A549 (cell line): ENCODE data around the gene KIF1A. TPM values are rescaled to one million over a fixed set of nuclear protein-coding genes. Genes with fewer than 3 reads are reported as not detected.

Source experiments
- ATAC-seq, 2 experiments: fragments of 200-7000 bp in 1 of 2; fragments of >200 bp in 1 of 2; cut with Nextera tagmentation in 1 of 2; cut with Tn5 transposase in 1 of 2; 3 replicates each; pipeline versions ENCODE4 v1.8.0 to v1.9.1; 2018 to 2020; ENCODE audit warnings: mild to moderate bottlenecking in 1 of 2, moderate library complexity in 1 of 2
- CTCF ChIA-PET: fragments of 300-600 bp; sonication (Branson Sonifier 250); formaldehyde crosslinking; extraction: SDS; loops from one replicate; lab custom pipeline; 2021; ENCODE audit warnings: antibody characterized with exemption, inconsistent platforms; lab: Yijun Ruan, JAX
- POLR2A ChIA-PET: fragments of 350-600 bp; formaldehyde crosslinking; extraction: SDS; loops from one replicate; lab custom pipeline; 2021; ENCODE audit warnings: antibody characterized with exemption, inconsistent platforms; lab: Yijun Ruan, JAX
- DNase-seq, 2 experiments: peaks; one replicate each; pipeline versions ENCODE4 v3.0.0 to v3.0.0-alpha.2; 2011 to 2016; ENCODE audit warnings: low read depth in 1 of 2, low spot score in 1 of 2
- FAIRE-seq: peaks from 2 replicates; lab custom pipeline; 2011; peaks lifted over from hg19 to GRCh38; lab: Jason Lieb, UNC
- H3K27ac ChIP-seq, 2 experiments: fragments of >200 bp; sonication (Bioruptor Twin); formaldehyde crosslinking; 3 replicates each; pipeline ENCODE4 v1.5.1; 2016 to 2017
- H3K4me1 ChIP-seq: fragments of >200 bp; sonication (Bioruptor Twin); formaldehyde crosslinking; 3 replicates; pipeline ENCODE4 v1.6.1; 2016
- H3K4me2 ChIP-seq: fragments of >200 bp; sonication (Bioruptor Twin); formaldehyde crosslinking; 3 replicates; pipeline ENCODE4 v1.6.1; 2016
- H3K4me3 ChIP-seq: fragments of >200 bp; sonication (Bioruptor Twin); formaldehyde crosslinking; 3 replicates; pipeline ENCODE4 v1.5.1; 2016
- H3K9me3 ChIP-seq: fragments of >200 bp; sonication (Bioruptor Twin); formaldehyde crosslinking; 3 replicates; pipeline ENCODE4 v1.6.1; 2016
- BHLHE40 ChIP-seq: IDR thresholded peaks from 2 replicates; pipeline ENCODE4 v1.6.1; 2012; ENCODE audit warnings: low read depth, low read length, inconsistent platforms
- CBX8 ChIP-seq: fragments of 200-600 bp; sonication (generic); IDR thresholded peaks from 2 replicates; pipeline ENCODE4 v1.6.1; 2016
- CHD2 ChIP-seq: fragments of 150-350 bp; IDR thresholded peaks from 2 replicates; pipeline ENCODE4 v1.6.1; 2014; ENCODE audit warnings: low read length; ENCODE audit not compliant: partially characterized antibody
- E2F6 ChIP-seq: IDR thresholded peaks from 2 replicates; pipeline ENCODE4 v1.6.1; 2012; ENCODE audit warnings: low read depth, borderline replicate concordance
- EHMT2 ChIP-seq: fragments of 200-600 bp; sonication (generic); IDR thresholded peaks from 2 replicates; pipeline ENCODE4 v1.6.1; 2016; ENCODE audit warnings: antibody characterized with exemption, low read depth, mild to moderate bottlenecking, moderate library complexity
- ESRRA ChIP-seq: fragments of 150-350 bp; IDR thresholded peaks from 2 replicates; pipeline ENCODE4 v1.6.1; 2014; ENCODE audit warnings: mild to moderate bottlenecking, low read length, borderline replicate concordance
- FOSL2 ChIP-seq, 2 experiments: fragments of 450-650 bp in 1 of 2; fragments of >200 bp in 1 of 2; sonication (Bioruptor Twin) in 1 of 2; formaldehyde crosslinking; IDR thresholded peaks; 2 replicates each; pipeline versions ENCODE4 v1.5.0 to v1.6.1; 2016 to 2020; ENCODE audit warnings: mild to moderate bottlenecking in 1 of 2, moderate library complexity in 1 of 2
- GATA3 ChIP-seq: IDR thresholded peaks from 2 replicates; pipeline ENCODE4 v1.6.1; 2012; ENCODE audit warnings: borderline replicate concordance
- HES2 ChIP-seq: fragments of >200 bp; sonication (Bioruptor Twin); formaldehyde crosslinking; IDR thresholded peaks from 2 replicates; pipeline ENCODE4 v1.6.1; 2016
- HEYL ChIP-seq: fragments of 250-450 bp; sonication (Bioruptor Pico); IDR thresholded peaks from 2 replicates; pipeline ENCODE4 v1.8.0; 2021; ENCODE audit warnings: mild to moderate bottlenecking, moderate library complexity
- JUNB ChIP-seq: fragments of >200 bp; sonication (Bioruptor Twin); formaldehyde crosslinking; IDR thresholded peaks from 2 replicates; pipeline ENCODE4 v1.6.1; 2016
- KDM5A ChIP-seq: fragments of 200-600 bp; sonication (generic); IDR thresholded peaks from 2 replicates; pipeline ENCODE4 v1.6.1; 2016; ENCODE audit warnings: antibody characterized with exemption, mild to moderate bottlenecking
- MAX ChIP-seq: IDR thresholded peaks from 2 replicates; pipeline ENCODE4 v1.6.1; 2012
- MAZ ChIP-seq: fragments of 150-350 bp; IDR thresholded peaks from 2 replicates; pipeline ENCODE4 v1.6.1; 2014; ENCODE audit warnings: antibody characterized with exemption, low read depth, low read length, borderline replicate concordance
- MYC ChIP-seq: IDR thresholded peaks from 2 replicates; pipeline ENCODE4 v1.6.1; 2012; ENCODE audit warnings: mild to moderate bottlenecking, inconsistent platforms, low read length, improper control_type of control experiment, borderline replicate concordance
- NFE2L2 ChIP-seq: fragments of 150-350 bp; conservative IDR thresholded peaks from 2 replicates; pipeline ENCODE4 v1.6.1; 2014; ENCODE audit warnings: low read length
- NPAS2 ChIP-seq: fragments of 250-450 bp; sonication (Bioruptor Pico); IDR thresholded peaks from 2 replicates; pipeline ENCODE4 v1.8.0; 2022; ENCODE audit warnings: mild to moderate bottlenecking, moderate library complexity, borderline replicate concordance
- PBX3 ChIP-seq: IDR thresholded peaks from 2 replicates; pipeline ENCODE4 v1.6.1; 2012
- POLR2A ChIP-seq: IDR thresholded peaks from 2 replicates; pipeline ENCODE4 v1.6.1; 2012; ENCODE audit warnings: mild to moderate bottlenecking, low read length
- RCOR1 ChIP-seq: fragments of 150-350 bp; IDR thresholded peaks from 2 replicates; pipeline ENCODE4 v1.6.1; 2014; ENCODE audit warnings: antibody characterized with exemption, low read length, low read depth
- SREBF2 ChIP-seq: fragments of 450-650 bp; IDR thresholded peaks from 2 replicates; pipeline ENCODE4 v1.6.1; 2014; ENCODE audit warnings: mild to moderate bottlenecking, moderate library complexity
- TFCP2L1 ChIP-seq: fragments of 250-450 bp; sonication (Bioruptor Pico); IDR thresholded peaks from 2 replicates; pipeline ENCODE4 v1.5.0; 2021; ENCODE audit warnings: mild to moderate bottlenecking
- USF2 ChIP-seq: fragments of 450-650 bp; IDR thresholded peaks from 2 replicates; pipeline ENCODE4 v1.6.1; 2014; ENCODE audit warnings: antibody characterized with exemption
- ZNF302 ChIP-seq: fragments of 250-450 bp; sonication (Bioruptor Pico); IDR thresholded peaks from 2 replicates; pipeline ENCODE4 v1.9.0; 2021; ENCODE audit warnings: inconsistent platforms, mild to moderate bottlenecking, moderate library complexity
- WGBS: methylation state at CpG from one replicate; pipeline ENCODE4 v1.1.6; 2017; ENCODE audit errors: missing lambda C conversion rate; 5-methylcytosine and 5-hydroxymethylcytosine counted together
- polyA plus RNA-seq, 4 experiments: library from polyadenylated mRNA; depleted of rRNA in 3 of 4; stranded (reverse); fragments of >200 nt; fragmentation: RNase III in 1 of 4; extraction: RNeasy Plus Mini Kit Qiagen cat#74134 plus additional on column Dnase treatment in 1 of 4; gene quantifications; 2 replicates in 3 of 4; 3 replicates in 1 of 4; pipeline ENCODE4 v1.2.3, GENCODE V29; 2011 to 2017

Gene KIF1A
- polyA plus RNA-seq, 2 of the 4 experiments (the other 2 are of a cell fraction), result 0.28 to 0.50 TPM

- DNase-seq (no peak), ATAC-seq (no peak; a peak in 1 of 6 replicates), FAIRE-seq (no peak)
- TF ChIP-seq FOSL2 (IDR thresholded peaks at IDR 0.05) (no peak), FOSL2 (CRISPR knock-in tag; IDR thresholded peaks at IDR 0.05) (no peak), POLR2A (no peak)
- POLR2A ChIA-PET, result no interaction called here
- 73% methylated on average over 5 of the region's 7 CpGs for WGBS
- no peak overlapping the region for H3K4me2 ChIP-seq
- H3K9me3 ChIP-seq, result no peaks in the 10 kb centered on the region
- H3K4me3 ChIP-seq, result no peak overlapping the region
- CTCF ChIA-PET, result no interaction called here
- H3K27ac ChIP-seq, result no peak overlapping the region
- no peaks in the 10 kb centered on the region for H3K4me1 ChIP-seq
Measured at GRCh38 chr2:240749516-240749915, 70.5 kb downstream of the KIF1A start.

- no peaks in the 10 kb centered on the region for H3K9me3 ChIP-seq
- TF ChIP-seq MAX (no peak), HEYL (CRISPR knock-in tag) (no peak), RCOR1 (no peak), ESRRA (no peak), BHLHE40 (no peak), MAZ (no peak), KDM5A (no peak), CBX8 (no peak), EHMT2 (no peak), JUNB (no peak)
- TF ChIP-seq, all 56 proteins: peak for 0
- H3K4me2 ChIP-seq, result no peak overlapping the region
- FAIRE-seq, result no peak
- no peaks in the 10 kb centered on the region for H3K4me1 ChIP-seq
- H3K27ac ChIP-seq, result no peak overlapping the region
- DNase-seq, result no peak
- H3K4me3 ChIP-seq, result no peak overlapping the region
- POLR2A ChIA-PET, result no interaction called here
- CTCF ChIA-PET, result no interaction called here
- WGBS, result 61% methylated on average over 7 of the region's 11 CpGs
- ATAC-seq, result no peak
Measured at GRCh38 chr2:240747256-240747655, 72.8 kb downstream of the KIF1A start.

- ATAC-seq (no peak), DNase-seq (no peak), FAIRE-seq (no peak)
- Histone ChIP-seq H3K4me3 (no peak overlapping the region), H3K4me2 (no peak overlapping the region), H3K9me3 (no peaks in the 10 kb centered on the region), H3K4me1 (no peaks in the 10 kb centered on the region), H3K27ac (no peak overlapping the region)
- ChIA-PET POLR2A (no interaction called here), CTCF (no interaction called here)
- WGBS, result 74% methylated on average over 16 of the region's 16 CpGs
- TF ChIP-seq ZNF302 (CRISPR knock-in tag) (no peak), CHD2 (no peak), TFCP2L1 (no peak), HES2 (no peak), PBX3 (no peak), KDM5A (no peak), GATA3 (no peak), NFE2L2 (no peak), FOSL2 (IDR thresholded peaks at IDR 0.05) (no peak), FOSL2 (CRISPR knock-in tag; IDR thresholded peaks at IDR 0.05) (no peak), MYC (no peak), BHLHE40 (no peak), E2F6 (no peak)
Measured at GRCh38 chr2:240746671-240747070, 73.3 kb downstream of the KIF1A start.

GRCh38 chr2:240745962-240746361 lies 74.1 kb downstream of the KIF1A start:
- no peak overlapping the region for H3K27ac ChIP-seq
- TF ChIP-seq USF2, result no peak
- TF ChIP-seq SREBF2, result no peak
- TF ChIP-seq HES2, result no peak
- TF ChIP-seq NPAS2 (CRISPR knock-in tag), result no peak
- TF ChIP-seq, all 56 proteins: peak for 0
- FAIRE-seq (no peak), ATAC-seq (no peak), DNase-seq (no peak)
- no peak overlapping the region for H3K4me2 ChIP-seq
- 50% methylated on average over 4 of the region's 15 CpGs for WGBS
- POLR2A ChIA-PET, result no interaction called here
- H3K4me1 ChIP-seq, result no peaks in the 10 kb centered on the region
- H3K9me3 ChIP-seq, result no peaks in the 10 kb centered on the region
- CTCF ChIA-PET, result no interaction called here
- no peak overlapping the region for H3K4me3 ChIP-seq
